ENCODE measurements around the gene DGKD.

DGKD gene

DNA sequence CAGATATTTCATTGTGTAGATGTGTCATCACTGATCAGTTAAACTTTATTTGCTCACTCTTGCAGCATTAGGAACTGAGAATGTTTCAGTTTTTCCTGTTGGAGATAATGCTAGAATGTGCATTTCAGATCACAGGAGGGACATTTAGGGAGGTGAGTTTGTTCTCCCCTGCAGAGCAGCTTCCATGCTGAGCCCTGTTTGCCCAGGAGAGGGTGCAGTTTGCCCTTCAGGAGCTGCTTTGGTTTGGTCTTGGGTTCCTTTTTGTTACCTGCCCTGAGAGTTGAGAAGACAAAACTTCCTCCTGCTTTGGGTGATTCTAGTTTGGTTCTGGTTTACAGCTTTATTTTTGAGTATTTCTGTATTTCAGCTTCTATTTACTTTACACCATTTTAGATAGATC lies 49.9 kb downstream of the DGKD start:
- Histone ChIP-seq H4K20me1 (ENCODE audit: insufficient read depth, low read length) (no peaks in the 10 kb centered on the region), H3K4me1 (ENCODE audit: insufficient read depth, low read length) (peaks cover 17% of the 10 kb centered on the region), H3K9me3 (ENCODE audit: insufficient read depth, low read length, severe bottlenecking) (no peaks in the 10 kb centered on the region), H3K4me3 (ENCODE audit: low read depth in 1 of 2, low read length in 2 of 2) (no peak overlapping the region), H3K9ac (ENCODE audit: low read depth, low read length) (no peak overlapping the region), H3K4me2 (ENCODE audit: insufficient read depth, low read length) (no peak overlapping the region), H2AFZ (ENCODE audit: low read depth, low read length) (no peak overlapping the region), H3K27me3 (ENCODE audit: insufficient read depth, low read length, poor library complexity) (no peaks in the 10 kb centered on the region), H3K27ac (ENCODE audit: low read length) (no peak overlapping the region), H3K36me3 (ENCODE audit: insufficient read depth, low read length) (peaks cover 3% of the 10 kb centered on the region; the same call in 1 of the 2 replicates), H3K79me2 (ENCODE audit: insufficient read depth, low read length) (no peaks in the 10 kb centered on the region)
- ATAC-seq (ENCODE audit: insufficient read depth, low read depth) = no peak
- DNase-seq = peak; percentile 38
- peak; percentile 63 for TF ChIP-seq CTCF (IDR thresholded peaks at IDR 0.05; ENCODE audit: borderline replicate concordance, extremely low read depth, low read length, poor library complexity, severe bottlenecking)
- no peak for TF ChIP-seq EZH2 (IDR thresholded peaks at IDR 0.05; ENCODE audit: borderline replicate concordance, low read depth, low read length, severe bottlenecking)

- ATAC-seq (ENCODE audit: insufficient read depth, low read depth) (no peak), DNase-seq (no peak)
- no peak for TF ChIP-seq CTCF (IDR thresholded peaks at IDR 0.05; ENCODE audit: borderline replicate concordance, extremely low read depth, low read length, poor library complexity, severe bottlenecking)
- TF ChIP-seq EZH2 (IDR thresholded peaks at IDR 0.05; ENCODE audit: borderline replicate concordance, low read depth, low read length, severe bottlenecking) = no peak
- no peaks in the 10 kb centered on the region for H3K9me3 ChIP-seq (ENCODE audit: insufficient read depth, low read length, severe bottlenecking)
- no peak overlapping the region for H3K4me3 ChIP-seq (ENCODE audit: low read depth in 1 of 2, low read length in 2 of 2)
- H3K9ac ChIP-seq (ENCODE audit: low read depth, low read length) = no peak overlapping the region
- H4K20me1 ChIP-seq (ENCODE audit: insufficient read depth, low read length) = no peaks in the 10 kb centered on the region
- no peaks in the 10 kb centered on the region for H3K27me3 ChIP-seq (ENCODE audit: insufficient read depth, low read length, poor library complexity)
- H2AFZ ChIP-seq (ENCODE audit: low read depth, low read length) = no peak overlapping the region
- peaks cover 12% of the 10 kb centered on the region for H3K36me3 ChIP-seq (ENCODE audit: insufficient read depth, low read length)
- no peaks in the 10 kb centered on the region for H3K79me2 ChIP-seq (ENCODE audit: insufficient read depth, low read length)
- H3K27ac ChIP-seq (ENCODE audit: low read length) = no peak overlapping the region
- H3K4me1 ChIP-seq (ENCODE audit: insufficient read depth, low read length) = peaks cover 9% of the 10 kb centered on the region
- H3K4me2 ChIP-seq (ENCODE audit: insufficient read depth, low read length) = no peak overlapping the region
These were observed 52.6 kb downstream of the DGKD start for GRCh38 chr2:233406865-233407264.

GRCh38 chr2:233407771-233408181 lies 53.5 kb downstream of the DGKD start:
- H3K9me3 ChIP-seq (ENCODE audit: insufficient read depth, low read length, severe bottlenecking) = no peaks in the 10 kb centered on the region
- no peak overlapping the region for H3K4me2 ChIP-seq (ENCODE audit: insufficient read depth, low read length)
- no peak for DNase-seq
- no peak for ATAC-seq (ENCODE audit: insufficient read depth, low read depth)
- H3K79me2 ChIP-seq (ENCODE audit: insufficient read depth, low read length) = no peaks in the 10 kb centered on the region
- H2AFZ ChIP-seq (ENCODE audit: low read depth, low read length) = no peak overlapping the region
- peaks cover 9% of the 10 kb centered on the region for H3K4me1 ChIP-seq (ENCODE audit: insufficient read depth, low read length)
- H3K4me3 ChIP-seq (ENCODE audit: low read depth in 1 of 2, low read length in 2 of 2) = no peak overlapping the region
- H3K27me3 ChIP-seq (ENCODE audit: insufficient read depth, low read length, poor library complexity) = no peaks in the 10 kb centered on the region
- H3K9ac ChIP-seq (ENCODE audit: low read depth, low read length) = no peak overlapping the region
- no peaks in the 10 kb centered on the region for H4K20me1 ChIP-seq (ENCODE audit: insufficient read depth, low read length)
- no peak overlapping the region for H3K27ac ChIP-seq (ENCODE audit: low read length)
- peaks cover 12% of the 10 kb centered on the region for H3K36me3 ChIP-seq (ENCODE audit: insufficient read depth, low read length)
- no peak for TF ChIP-seq CTCF (IDR thresholded peaks at IDR 0.05; ENCODE audit: borderline replicate concordance, extremely low read depth, low read length, poor library complexity, severe bottlenecking)
- no peak for TF ChIP-seq EZH2 (IDR thresholded peaks at IDR 0.05; ENCODE audit: borderline replicate concordance, low read depth, low read length, severe bottlenecking)
